ENCODE measurements around the gene SETD1A. TPM values are rescaled to one million over a fixed set of nuclear protein-coding genes. Genes with fewer than 3 reads are reported as not detected.

Gene SETD1A
- total and polyA plus RNA-seq, 2 of the 4 experiments (the other 2 are of a cell fraction) = 0.54 to 5.8 TPM

DNA sequence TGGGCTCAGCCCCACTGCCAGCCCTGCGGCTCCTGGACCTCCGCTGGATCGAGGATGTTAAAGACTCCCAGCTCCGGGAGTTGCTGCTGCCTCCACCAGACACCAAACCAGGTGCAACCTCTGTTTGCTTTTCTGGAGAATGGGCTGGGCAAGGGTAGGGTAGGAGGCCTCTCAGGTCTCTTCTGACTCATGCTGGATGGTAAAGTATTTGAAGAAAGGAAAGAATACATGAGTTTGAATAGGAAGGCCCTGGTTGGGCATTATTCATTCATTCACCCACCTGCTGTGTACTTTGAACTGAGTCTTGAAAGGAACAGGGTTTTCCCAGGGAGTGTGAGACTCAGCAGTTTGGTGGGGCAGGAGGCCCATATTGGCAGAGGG is 15.1 kb upstream of the SETD1A start:
- ChIA-PET POLR2A (ENCODE audit: unreplicated experiment) (no interaction called here), CTCF (interaction anchor here (1.0 to 2.0 kb wide), 3 partner anchors 13 to 19 kb away, joined by 3 to 4 read pairs (median 4); partner anchors contain the start of gene FBXL19)
- TF ChIP-seq POLR2A (IDR thresholded peaks at IDR 0.05; ENCODE audit: low read depth, low read length) (no peak), CHD1 (IDR thresholded peaks at IDR 0.05; ENCODE audit: low read depth, low read length) (no peak), MAFK (IDR thresholded peaks at IDR 0.05; ENCODE audit: low read depth, low read length) (no peak), NFE2L2 (IDR thresholded peaks at IDR 0.05; ENCODE audit: low read depth, low read length) (no peak), RAD21 (IDR thresholded peaks at IDR 0.05; ENCODE audit: low read length) (no peak), RFX5 (IDR thresholded peaks at IDR 0.05; ENCODE audit: low read depth, low read length) (no peak), SMC3 (IDR thresholded peaks at IDR 0.05; ENCODE audit: low read depth, low read length) (no peak), CEBPB (IDR thresholded peaks at IDR 0.05; ENCODE audit: low read depth, low read length) (no peak), MXI1 (IDR thresholded peaks at IDR 0.05; ENCODE audit: borderline replicate concordance, low read depth, low read length) (no peak)
- TF ChIP-seq, protein P1, sequence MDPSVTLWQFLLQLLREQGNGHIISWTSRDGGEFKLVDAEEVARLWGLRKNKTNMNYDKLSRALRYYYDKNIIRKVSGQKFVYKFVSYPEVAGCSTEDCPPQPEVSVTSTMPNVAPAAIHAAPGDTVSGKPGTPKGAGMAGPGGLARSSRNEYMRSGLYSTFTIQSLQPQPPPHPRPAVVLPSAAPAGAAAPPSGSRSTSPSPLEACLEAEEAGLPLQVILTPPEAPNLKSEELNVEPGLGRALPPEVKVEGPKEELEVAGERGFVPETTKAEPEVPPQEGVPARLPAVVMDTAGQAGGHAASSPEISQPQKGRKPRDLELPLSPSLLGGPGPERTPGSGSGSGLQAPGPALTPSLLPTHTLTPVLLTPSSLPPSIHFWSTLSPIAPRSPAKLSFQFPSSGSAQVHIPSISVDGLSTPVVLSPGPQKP (IDR thresholded peaks at IDR 0.05; ENCODE audit: borderline replicate concordance, low read depth, low read length) = no peak
- H4K91ac ChIP-seq (ENCODE audit: insufficient read depth, low read depth, low read length) = no peak overlapping the region
- no TSS peak for BruUV-seq (replicated peaks)
- no peak overlapping the region for H3K56ac ChIP-seq (ENCODE audit: extremely low read depth, insufficient read depth, low read length)
- H3K9me3 ChIP-seq (ENCODE audit: control insufficient read depth, insufficient read depth, low read length) = no peaks in the 10 kb centered on the region
- H3K27me3 ChIP-seq (ENCODE audit: control insufficient read depth, insufficient read depth, low read length) = no peaks in the 10 kb centered on the region
- H3K4me1 ChIP-seq (ENCODE audit: control insufficient read depth, insufficient read depth, low read length) = peaks cover 6% of the 10 kb centered on the region
- intact Hi-C loops (cut with micrococcal nuclease) = no loop called here
- no peak overlapping the region for H3K9ac ChIP-seq (ENCODE audit: low read depth, low read length)
- H3K36me3 ChIP-seq (ENCODE audit: control insufficient read depth, insufficient read depth, low read length) = peaks cover 38% of the 10 kb centered on the region
- H3K9me1 ChIP-seq (ENCODE audit: insufficient read depth, low read length) = no peaks in the 10 kb centered on the region
- ATAC-seq (ENCODE audit: low read depth) = no peak
- peak overlapping the region; percentile 87 for H2AFZ ChIP-seq (replicated peaks; ENCODE audit: low read length, poor library complexity)
- in situ Hi-C loops (cut with MboI; ENCODE audit: low sequenced_read_pairs) = no loop called here
- H4K5ac ChIP-seq (ENCODE audit: low read depth, low read length) = no peak overlapping the region
- H3K27ac ChIP-seq (ENCODE audit: insufficient read depth, low read length) = no peak overlapping the region
- H2AK5ac ChIP-seq (ENCODE audit: low read depth, low read length) = peak overlapping the region; percentile 92; the same call in 1 of the 2 replicates
- dilution Hi-C loops (cut with HindIII; ENCODE audit: low sequenced_read_pairs, unreplicated experiment) = no loop called here
- H2BK120ac ChIP-seq (ENCODE audit: low read depth, low read length) = no peak overlapping the region
- no CpG with 5 or more reads among the region's 4 CpGs for WGBS, 2 experiments (ENCODE audit: extremely low coverage in 2 of 2, insufficient read length in 1 of 2)
- H2BK15ac ChIP-seq (ENCODE audit: low read depth, low read length) = no peak overlapping the region
- no peak overlapping the region for H3K18ac ChIP-seq (ENCODE audit: low read depth, low read length)
- no peak overlapping the region for H3K4me3 ChIP-seq (ENCODE audit: insufficient read depth, low read depth, low read length)
- peak overlapping the region; percentile 87 for H2AK9ac ChIP-seq (replicated peaks; ENCODE audit: low read depth, low read length, poor library complexity)
- H3K4me2 ChIP-seq (ENCODE audit: low read depth, low read length) = no peak overlapping the region
- no peak for DNase-seq
- no peak overlapping the region for H3K23ac ChIP-seq (ENCODE audit: low read depth, low read length)
- H2BK5ac ChIP-seq (ENCODE audit: low read depth, low read length, poor library complexity, severe bottlenecking) = no peak overlapping the region
- H3K14ac ChIP-seq (replicated peaks; ENCODE audit: low read depth, low read length) = no peak overlapping the region
- no peak overlapping the region; the same call in 1 of the 2 replicates for H3K4ac ChIP-seq (ENCODE audit: low read depth, low read length)
- H2BK20ac ChIP-seq (ENCODE audit: low read depth, low read length) = no peak overlapping the region
- H3K79me1 ChIP-seq (ENCODE audit: low read depth in 1 of 2, low read length in 2 of 2) = peaks cover 25 to 32% of the 10 kb centered on the region in 2 experiments
- peak overlapping the region in 1 of 2 experiments; percentile 66; a peak in 1 of 4 replicates for H4K8ac ChIP-seq (ENCODE audit: low read depth in 2 of 2, low read length in 2 of 2)
- H4K20me1 ChIP-seq (ENCODE audit: insufficient read depth, low read length) = peaks cover 9% of the 10 kb centered on the region

All from IMR-90 (cell line).